ENCODE data around the gene NAALADL2.

The NAALADL2 gene

GRCh38 chr3:175273573-175273972, 414.4 kb downstream of the NAALADL2 start:
- FAIRE-seq = peak; percentile 73

- FAIRE-seq = no peak
Observed at GRCh38 chr3:175274056-175274455, 414.9 kb downstream of the NAALADL2 start.

- no peak for FAIRE-seq
Observed at GRCh38 chr3:175274474-175275218, 415.5 kb downstream of the NAALADL2 start.

- no peak for FAIRE-seq
Observed at GRCh38 chr3:175278680-175279079, 419.5 kb downstream of the NAALADL2 start.

- FAIRE-seq = no peak
Observed at GRCh38 chr3:175279457-175279856, 420.3 kb downstream of the NAALADL2 start.

- no peak for FAIRE-seq
Observed at GRCh38 chr3:175279911-175280310, 420.8 kb downstream of the NAALADL2 start.

GRCh38 chr3:175287361-175287963, 428.3 kb downstream of the NAALADL2 start:
- FAIRE-seq = no peak

GRCh38 chr3:175288621-175289020, 429.5 kb downstream of the NAALADL2 start:
- no peak for FAIRE-seq

- no peak for FAIRE-seq
Observed at GRCh38 chr3:175294793-175295192, 435.7 kb downstream of the NAALADL2 start.

- FAIRE-seq = no peak
Observed at GRCh38 chr3:175295248-175296130, 436.4 kb downstream of the NAALADL2 start.

GRCh38 chr3:175297216-175297615, 438.1 kb downstream of the NAALADL2 start:
- no peak for FAIRE-seq

- FAIRE-seq = no peak
Observed at GRCh38 chr3:175301741-175302140, 442.6 kb downstream of the NAALADL2 start.

- FAIRE-seq = no peak
Observed at GRCh38 chr3:175304404-175304803, 445.3 kb downstream of the NAALADL2 start.

GRCh38 chr3:175307642-175308041, 448.5 kb downstream of the NAALADL2 start:
- no peak for FAIRE-seq

- FAIRE-seq = no peak
Observed at GRCh38 chr3:175308097-175308496, 449.0 kb downstream of the NAALADL2 start.

- FAIRE-seq = no peak
Observed at GRCh38 chr3:175310046-175310445, 450.9 kb downstream of the NAALADL2 start.

GRCh38 chr3:175311404-175311803, 452.3 kb downstream of the NAALADL2 start:
- no peak for FAIRE-seq

GRCh38 chr3:175311946-175312345, 452.8 kb downstream of the NAALADL2 start:
- no peak for FAIRE-seq

GRCh38 chr3:175312791-175313190, 453.7 kb downstream of the NAALADL2 start:
- FAIRE-seq = no peak

GRCh38 chr3:175316799-175317198, 457.7 kb downstream of the NAALADL2 start:
- FAIRE-seq = no peak

- no peak for FAIRE-seq
Observed at GRCh38 chr3:175325440-175325839, 466.3 kb downstream of the NAALADL2 start.

GRCh38 chr3:175326041-175326440, 466.9 kb downstream of the NAALADL2 start:
- FAIRE-seq = no peak

GRCh38 chr3:175329373-175329772, 470.2 kb downstream of the NAALADL2 start:
- FAIRE-seq = no peak

GRCh38 chr3:175335229-175335628, 476.1 kb downstream of the NAALADL2 start:
- no peak for FAIRE-seq
